ENCODE results near the gene SGIP1.

DNA sequence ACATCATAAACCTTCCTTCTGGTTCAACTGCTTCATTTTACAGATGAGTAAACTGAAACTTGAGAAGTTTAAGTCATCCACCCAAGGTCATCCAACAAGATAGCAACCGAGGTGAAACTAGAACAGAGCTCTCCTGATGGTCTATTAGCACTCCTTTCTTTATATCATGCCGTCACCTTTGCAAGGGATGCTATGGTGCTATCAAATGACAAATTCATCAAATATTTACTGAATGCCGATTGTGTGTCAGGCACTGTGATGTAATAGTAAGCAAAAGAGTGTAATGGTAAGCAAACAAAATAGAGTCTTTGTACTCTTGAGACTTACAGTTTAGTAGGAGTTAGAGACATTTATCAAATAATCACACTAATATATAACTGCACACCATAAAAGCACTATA is 14.0 kb upstream of the SGIP1 start:
- TF ChIP-seq EP300 (IDR thresholded peaks at IDR 0.05) (no peak), POLR2AphosphoS5 (IDR thresholded peaks at IDR 0.05) (no peak)
- TF ChIP-seq, protein P1, sequence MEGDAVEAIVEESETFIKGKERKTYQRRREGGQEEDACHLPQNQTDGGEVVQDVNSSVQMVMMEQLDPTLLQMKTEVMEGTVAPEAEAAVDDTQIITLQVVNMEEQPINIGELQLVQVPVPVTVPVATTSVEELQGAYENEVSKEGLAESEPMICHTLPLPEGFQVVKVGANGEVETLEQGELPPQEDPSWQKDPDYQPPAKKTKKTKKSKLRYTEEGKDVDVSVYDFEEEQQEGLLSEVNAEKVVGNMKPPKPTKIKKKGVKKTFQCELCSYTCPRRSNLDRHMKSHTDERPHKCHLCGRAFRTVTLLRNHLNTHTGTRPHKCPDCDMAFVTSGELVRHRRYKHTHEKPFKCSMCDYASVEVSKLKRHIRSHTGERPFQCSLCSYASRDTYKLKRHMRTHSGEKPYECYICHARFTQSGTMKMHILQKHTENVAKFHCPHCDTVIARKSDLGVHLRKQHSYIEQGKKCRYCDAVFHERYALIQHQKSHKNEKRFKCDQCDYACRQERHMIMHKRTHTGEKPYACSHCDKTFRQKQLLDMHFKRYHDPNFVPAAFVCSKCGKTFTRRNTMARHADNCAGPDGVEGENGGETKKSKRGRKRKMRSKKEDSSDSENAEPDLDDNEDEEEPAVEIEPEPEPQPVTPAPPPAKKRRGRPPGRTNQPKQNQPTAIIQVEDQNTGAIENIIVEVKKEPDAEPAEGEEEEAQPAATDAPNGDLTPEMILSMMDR (IDR thresholded peaks at IDR 0.05), result no peak
